Uterus (tissue), 4 donors: ENCODE data around the gene DLG5. TPM values are rescaled to one million over a fixed set of nuclear protein-coding genes. Genes with fewer than 3 reads are reported as not detected.

Source experiments
- DNase-seq, 2 donors: peaks; one replicate each; pipeline ENCODE4 v3.0.0-alpha.2; 2019 to 2020
- H3K27ac ChIP-seq, 2 donors: fragments of 200-600 bp; sonication (generic); 1 replicate in 1 of 2; 2 replicates in 1 of 2; pipeline ENCODE4 v1.5.1; 2016 to 2018
- H3K27me3 ChIP-seq, 2 donors: fragments of 200-600 bp; sonication (generic); one replicate each; pipeline ENCODE4 v1.5.1; 2018 to 2019; ENCODE audit warnings: control low read depth in 1 of 2
- H3K36me3 ChIP-seq, 2 donors: fragments of 200-600 bp; sonication (generic); one replicate each; pipeline ENCODE4 v1.5.1; 2019; ENCODE audit warnings: control low read depth in 1 of 2
- H3K4me1 ChIP-seq, 2 donors: fragments of 200-600 bp; sonication (generic); one replicate each; pipeline ENCODE4 v1.5.1; 2018 to 2019; ENCODE audit warnings: control low read depth in 1 of 2
- H3K4me3 ChIP-seq, 2 donors: fragments of 200-600 bp; sonication (generic); 1 replicate in 1 of 2; 2 replicates in 1 of 2; pipeline ENCODE4 v1.5.1; 2018 to 2019; ENCODE audit warnings: mild to moderate bottlenecking in 1 of 2
- H3K9me3 ChIP-seq, 2 donors: fragments of 200-600 bp; sonication (generic); one replicate each; pipeline ENCODE4 v1.5.1; 2019; ENCODE audit warnings: control low read depth in 1 of 2
- POLR2A ChIP-seq, 2 donors: fragments of 450-650 bp; IDR thresholded peaks; one replicate each; pipeline ENCODE4 v1.6.1; 2016; ENCODE audit warnings: antibody characterized with exemption in 2 of 2, mild to moderate bottlenecking in 1 of 2, moderate library complexity in 1 of 2
- intact Hi-C: fragments of 100-400 bp; cut with DNase I; formaldehyde crosslinking; loops from one replicate; pipeline ENCODE4 v1.15.1; 2023; ENCODE audit warnings: low total_unique reads
- total RNA-seq, 4 donors: library from RNA; depleted of rRNA in 3 of 4; stranded (reverse); fragments of >200 nt in 3 of 4; gene quantifications; one replicate each; pipeline versions ENCODE4 v1.1.0 to v1.2.4, GENCODE V29; 2014 to 2023
- TF ChIP-seq, protein P1 (sequence below), 4 experiments: fragments of 200-600 bp in 2 of 4; fragments of 450-650 bp in 2 of 4; sonication (generic) in 2 of 4; IDR thresholded peaks; one replicate each; pipeline ENCODE4 v1.5.1; 2016 to 2019; ENCODE audit warnings: antibody characterized with exemption in 4 of 4, mild to moderate bottlenecking in 2 of 4, moderate library complexity in 1 of 4
- donor health status: DM: yes; HTN: yes; CAD: no.

DLG5 gene
- total RNA-seq, 4 donors from 2014 or later = 27.1 to 72.6 (median 46.5) TPM

GRCh38 chr10:77853256-77853655 lies 73.3 kb downstream of the DLG5 start:
- H3K4me3 ChIP-seq = no peak overlapping the region
- no peak for DNase-seq
- no peaks in the 10 kb centered on the region for H3K4me1 ChIP-seq
- no peaks in the 10 kb centered on the region for H3K9me3 ChIP-seq
- TF ChIP-seq, protein P1, sequence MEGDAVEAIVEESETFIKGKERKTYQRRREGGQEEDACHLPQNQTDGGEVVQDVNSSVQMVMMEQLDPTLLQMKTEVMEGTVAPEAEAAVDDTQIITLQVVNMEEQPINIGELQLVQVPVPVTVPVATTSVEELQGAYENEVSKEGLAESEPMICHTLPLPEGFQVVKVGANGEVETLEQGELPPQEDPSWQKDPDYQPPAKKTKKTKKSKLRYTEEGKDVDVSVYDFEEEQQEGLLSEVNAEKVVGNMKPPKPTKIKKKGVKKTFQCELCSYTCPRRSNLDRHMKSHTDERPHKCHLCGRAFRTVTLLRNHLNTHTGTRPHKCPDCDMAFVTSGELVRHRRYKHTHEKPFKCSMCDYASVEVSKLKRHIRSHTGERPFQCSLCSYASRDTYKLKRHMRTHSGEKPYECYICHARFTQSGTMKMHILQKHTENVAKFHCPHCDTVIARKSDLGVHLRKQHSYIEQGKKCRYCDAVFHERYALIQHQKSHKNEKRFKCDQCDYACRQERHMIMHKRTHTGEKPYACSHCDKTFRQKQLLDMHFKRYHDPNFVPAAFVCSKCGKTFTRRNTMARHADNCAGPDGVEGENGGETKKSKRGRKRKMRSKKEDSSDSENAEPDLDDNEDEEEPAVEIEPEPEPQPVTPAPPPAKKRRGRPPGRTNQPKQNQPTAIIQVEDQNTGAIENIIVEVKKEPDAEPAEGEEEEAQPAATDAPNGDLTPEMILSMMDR (IDR thresholded peaks at IDR 0.05) = no peak
- no peak for TF ChIP-seq POLR2A (IDR thresholded peaks at IDR 0.05)
- H3K27me3 ChIP-seq = no peaks in the 10 kb centered on the region
- no peaks in the 10 kb centered on the region for H3K36me3 ChIP-seq
- no peak overlapping the region for H3K27ac ChIP-seq
- intact Hi-C loops = no loop called here

DNA sequence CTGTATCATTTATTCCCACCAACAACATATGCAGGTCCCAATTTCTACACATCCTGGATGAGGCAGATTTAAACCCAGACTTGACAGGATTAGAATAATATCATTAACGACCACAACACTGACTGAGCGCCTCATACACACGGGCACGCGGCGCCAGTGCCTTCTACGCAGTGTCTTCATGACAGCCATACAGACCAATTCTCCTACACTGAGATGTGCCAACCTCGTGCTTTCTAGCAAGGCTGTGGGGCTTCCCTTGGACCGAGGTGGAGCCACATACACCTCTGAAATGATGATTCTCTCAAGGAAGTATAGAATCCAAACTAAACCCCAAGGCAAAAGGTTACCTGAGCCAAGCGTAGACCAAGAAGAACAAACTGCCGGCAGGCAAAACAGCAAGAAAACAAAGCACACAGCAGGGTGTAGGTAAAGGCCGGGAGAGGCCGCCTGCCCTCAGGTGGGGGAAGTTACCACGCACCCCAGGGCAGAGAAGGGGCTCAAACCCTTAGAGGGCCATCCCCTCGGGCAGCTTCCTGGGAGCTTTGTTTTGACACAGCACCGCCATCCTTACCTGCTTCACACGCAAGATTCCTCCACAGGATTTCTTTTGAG lies 75.8 kb downstream of the DLG5 start:
- Histone ChIP-seq H3K36me3 (no peaks in the 10 kb centered on the region), H3K27me3 (no peaks in the 10 kb centered on the region), H3K4me1 (no peaks in the 10 kb centered on the region), H3K4me3 (no peak overlapping the region), H3K9me3 (no peaks in the 10 kb centered on the region), H3K27ac (no peak overlapping the region)
- no peak for DNase-seq
- intact Hi-C loops = no loop called here
- TF ChIP-seq, protein P1 (IDR thresholded peaks at IDR 0.05) = no peak
- no peak for TF ChIP-seq POLR2A (IDR thresholded peaks at IDR 0.05)

GRCh38 chr10:77849039-77849664 lies 77.4 kb downstream of the DLG5 start:
- Histone ChIP-seq H3K4me3 (no peak overlapping the region), H3K27me3 (no peaks in the 10 kb centered on the region), H3K4me1 (no peaks in the 10 kb centered on the region), H3K36me3 (no peaks in the 10 kb centered on the region), H3K27ac (no peak overlapping the region), H3K9me3 (no peaks in the 10 kb centered on the region)
- TF ChIP-seq, protein P1 (IDR thresholded peaks at IDR 0.05) = no peak
- TF ChIP-seq POLR2A (IDR thresholded peaks at IDR 0.05) = no peak
- no peak for DNase-seq
- intact Hi-C loops = loop anchor here (5.0 to 10.0 kb wide), 2 partner anchors 76 to 178 kb away; partner anchors contain the start of genes DLG5 and POLR3A

DNA sequence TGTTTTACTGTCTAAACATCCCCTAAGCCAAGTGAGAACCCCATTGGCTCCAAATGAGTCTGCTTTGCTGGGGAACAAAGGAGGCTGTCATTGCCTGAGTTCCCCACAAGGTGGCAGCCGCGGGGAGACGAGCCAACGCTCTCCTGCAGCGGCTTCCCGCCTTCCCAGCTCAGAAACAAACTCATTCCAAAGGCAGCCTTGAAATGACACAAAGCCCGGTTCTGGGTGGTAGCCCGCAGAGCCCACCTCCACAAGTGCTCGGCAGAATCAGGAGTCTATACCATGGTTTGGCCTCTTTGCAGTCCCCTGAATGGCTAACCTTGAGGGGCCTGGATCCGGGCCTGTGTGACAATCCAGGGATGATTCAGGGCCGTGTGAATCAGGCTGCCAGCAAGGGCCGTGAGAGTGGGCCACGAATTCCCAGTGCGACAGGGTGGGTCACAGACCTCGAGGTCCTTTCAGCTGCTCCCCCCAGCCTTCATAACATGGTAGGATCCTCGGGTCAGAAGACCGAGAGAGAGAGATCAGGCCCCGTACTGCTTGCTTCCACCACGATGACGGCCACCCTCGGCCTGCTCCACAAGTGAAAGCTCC lies 79.7 kb downstream of the DLG5 start:
- peak; percentile 79 to 86 for DNase-seq
- no peaks in the 10 kb centered on the region for H3K9me3 ChIP-seq
- intact Hi-C loops = loop anchor here (5.0 to 10.0 kb wide), 2 partner anchors 78 to 180 kb away; partner anchors contain the start of genes DLG5 and POLR3A
- H3K27me3 ChIP-seq = no peaks in the 10 kb centered on the region
- no peaks in the 10 kb centered on the region for H3K36me3 ChIP-seq
- peak overlapping the region; percentile 72 to 81 for H3K27ac ChIP-seq
- no peak overlapping the region for H3K4me3 ChIP-seq
- TF ChIP-seq, protein P1 (IDR thresholded peaks at IDR 0.05) = peak; percentile 91 to 97 (median 96)
- no peak for TF ChIP-seq POLR2A (IDR thresholded peaks at IDR 0.05)
- H3K4me1 ChIP-seq = no peaks in the 10 kb centered on the region

- no peak for DNase-seq
- Histone ChIP-seq H3K4me1 (no peaks in the 10 kb centered on the region), H3K36me3 (no peaks in the 10 kb centered on the region), H3K27me3 (no peaks in the 10 kb centered on the region), H3K27ac (no peak overlapping the region), H3K4me3 (no peak overlapping the region), H3K9me3 (no peaks in the 10 kb centered on the region)
- intact Hi-C loops = loop anchor here (5.0 to 10.0 kb wide), 2 partner anchors 79 to 182 kb away; partner anchors contain the start of genes DLG5 and POLR3A
- TF ChIP-seq, protein P1 (IDR thresholded peaks at IDR 0.05) = no peak
- no peak for TF ChIP-seq POLR2A (IDR thresholded peaks at IDR 0.05)
These were observed 81.1 kb downstream of the DLG5 start for GRCh38 chr10:77845451-77845850.
